Measurements from ENCODE around the gene KCNG4.
"Not testable (repeated sequence)": the region's sequence is repeated elsewhere in the genome, so short reads cannot be mapped to it uniquely, and the experiment has no call there.

Gene KCNG4

GRCh38 chr16:84233748-84234147 lies 6.1 kb downstream of the KCNG4 start:
- DNase-seq = no peak

GRCh38 chr16:84232969-84233368 lies 6.8 kb downstream of the KCNG4 start:
- DNase-seq = no peak

- DNase-seq = no peak
Measured at GRCh38 chr16:84232060-84232459, 7.8 kb downstream of the KCNG4 start.

- DNase-seq = no peak
Measured at GRCh38 chr16:84229471-84229870, 10.3 kb downstream of the KCNG4 start.

GRCh38 chr16:84228256-84228838 lies 11.5 kb downstream of the KCNG4 start:
- DNase-seq = no peak

GRCh38 chr16:84227548-84227947 lies 12.3 kb downstream of the KCNG4 start:
- DNase-seq = no peak

GRCh38 chr16:84226026-84226425 lies 13.8 kb downstream of the KCNG4 start:
- DNase-seq = no peak

- DNase-seq = no peak
Measured at GRCh38 chr16:84225571-84225970, 14.2 kb downstream of the KCNG4 start.

GRCh38 chr16:84225126-84225525 lies 14.7 kb downstream of the KCNG4 start:
- DNase-seq = no peak

GRCh38 chr16:84224554-84224953 lies 15.3 kb downstream of the KCNG4 start:
- no peak for DNase-seq

- no peak for DNase-seq
Measured at GRCh38 chr16:84223456-84223855, 16.4 kb downstream of the KCNG4 start.

GRCh38 chr16:84220851-84221250 lies 19.0 kb downstream of the KCNG4 start:
- no peak for DNase-seq

- DNase-seq = no peak
Measured at GRCh38 chr16:84218956-84219355, 20.9 kb downstream of the KCNG4 start.

- no peak for DNase-seq
Measured at GRCh38 chr16:84218176-84218823, 21.5 kb downstream of the KCNG4 start.

- not testable (repeated sequence) for DNase-seq
Measured at GRCh38 chr16:84216144-84216543, 23.7 kb downstream of the KCNG4 start.

- no peak for DNase-seq
Measured at GRCh38 chr16:84215531-84215930, 24.3 kb downstream of the KCNG4 start.

- DNase-seq = no peak
Measured at GRCh38 chr16:84214451-84215066, 25.3 kb downstream of the KCNG4 start.

GRCh38 chr16:84212631-84213030 lies 27.2 kb downstream of the KCNG4 start:
- no peak for DNase-seq

GRCh38 chr16:84212154-84212553 lies 27.7 kb downstream of the KCNG4 start:
- DNase-seq = no peak

- no peak for DNase-seq
Measured at GRCh38 chr16:84209989-84210388, 29.8 kb downstream of the KCNG4 start.

GRCh38 chr16:84207879-84208278 lies 31.9 kb downstream of the KCNG4 start:
- DNase-seq = no peak

- DNase-seq = no peak
Measured at GRCh38 chr16:84207251-84207650, 32.6 kb downstream of the KCNG4 start.

- DNase-seq = no peak
Measured at GRCh38 chr16:84205976-84206691, 33.7 kb downstream of the KCNG4 start.

GRCh38 chr16:84205123-84205522 lies 34.7 kb downstream of the KCNG4 start:
- not testable (repeated sequence) for DNase-seq
